GDM1 (cell line): ENCODE data around the gene WDR20.

ENCODE experiments used
- DNase-seq: peaks from one replicate; lab custom pipeline; 2025; lab: John Stamatoyannopoulos, UW

WDR20 gene

GRCh38 chr14:102197317-102197853 lies 57.7 kb downstream of the WDR20 start:
- no peak for DNase-seq

GRCh38 chr14:102200690-102201352 lies 61.1 kb downstream of the WDR20 start:
- no peak for DNase-seq

GRCh38 chr14:102201353-102201738 lies 61.6 kb downstream of the WDR20 start:
- DNase-seq, result no peak

GRCh38 chr14:102201776-102202175 lies 62.1 kb downstream of the WDR20 start:
- DNase-seq, result no peak

- no peak for DNase-seq
These were observed 63.2 kb downstream of the WDR20 start for GRCh38 chr14:102202944-102203343.

GRCh38 chr14:102203382-102203781 lies 63.7 kb downstream of the WDR20 start:
- DNase-seq, result no peak

GRCh38 chr14:102205560-102205959 lies 65.9 kb downstream of the WDR20 start:
- DNase-seq, result no peak

GRCh38 chr14:102206918-102207317 lies 67.2 kb downstream of the WDR20 start:
- no peak for DNase-seq

GRCh38 chr14:102207831-102208365 lies 68.2 kb downstream of the WDR20 start:
- no peak for DNase-seq

- DNase-seq, result no peak
These were observed 69.0 kb downstream of the WDR20 start for GRCh38 chr14:102208741-102209140.

GRCh38 chr14:102209224-102209966 lies 69.7 kb downstream of the WDR20 start:
- DNase-seq, result no peak

- no peak for DNase-seq
These were observed 70.8 kb downstream of the WDR20 start for GRCh38 chr14:102210421-102211042.

GRCh38 chr14:102211240-102211639 lies 71.5 kb downstream of the WDR20 start:
- no peak for DNase-seq

- no peak for DNase-seq
These were observed 72.7 kb downstream of the WDR20 start for GRCh38 chr14:102212356-102212755.

GRCh38 chr14:102212845-102213244 lies 73.1 kb downstream of the WDR20 start:
- DNase-seq, result no peak

- no peak for DNase-seq
These were observed 73.8 kb downstream of the WDR20 start for GRCh38 chr14:102213470-102213869.

GRCh38 chr14:102213984-102214658 lies 74.4 kb downstream of the WDR20 start:
- no peak for DNase-seq

- DNase-seq, result no peak
These were observed 75.4 kb downstream of the WDR20 start for GRCh38 chr14:102215071-102215470.

- no peak for DNase-seq
These were observed 76.0 kb downstream of the WDR20 start for GRCh38 chr14:102215576-102216250.

- DNase-seq, result no peak
These were observed 77.7 kb downstream of the WDR20 start for GRCh38 chr14:102217399-102217798.

GRCh38 chr14:102217987-102218421 lies 78.3 kb downstream of the WDR20 start:
- DNase-seq, result no peak
